ENCODE results near the gene FREM3. TPM values are rescaled to one million over a fixed set of nuclear protein-coding genes. Genes with fewer than 3 reads are reported as not detected.

The FREM3 gene
- total RNA-seq, 4 donors from 2014 or later: not detected

GRCh38 chr4:143658336-143658735 lies 42.1 kb downstream of the FREM3 start:
- no peaks in the 10 kb centered on the region for H3K4me1 ChIP-seq
- no peak overlapping the region for H3K27ac ChIP-seq
- DNase-seq (ENCODE audit: low spot score in 2 of 2): no peak
- H3K9me3 ChIP-seq: no peaks in the 10 kb centered on the region
- H3K36me3 ChIP-seq: no peaks in the 10 kb centered on the region
- 98% methylated on average over 4 of the region's 4 CpGs for WGBS
- no peak overlapping the region for H3K4me3 ChIP-seq
- H3K27me3 ChIP-seq: no peaks in the 10 kb centered on the region
- TF ChIP-seq POLR2AphosphoS5 (IDR thresholded peaks at IDR 0.05) (no peak), POLR2A (IDR thresholded peaks at IDR 0.05) (no peak), EP300 (IDR thresholded peaks at IDR 0.05) (no peak), CTCF (IDR thresholded peaks at IDR 0.05) (no peak)

GRCh38 chr4:143654571-143654970 lies 45.9 kb downstream of the FREM3 start:
- Histone ChIP-seq H3K27me3 (no peaks in the 10 kb centered on the region), H3K36me3 (no peaks in the 10 kb centered on the region), H3K4me1 (no peaks in the 10 kb centered on the region), H3K9me3 (no peaks in the 10 kb centered on the region), H3K4me3 (no peak overlapping the region), H3K27ac (no peak overlapping the region)
- TF ChIP-seq POLR2AphosphoS5 (IDR thresholded peaks at IDR 0.05): no peak
- TF ChIP-seq CTCF (IDR thresholded peaks at IDR 0.05): no peak
- TF ChIP-seq EP300 (IDR thresholded peaks at IDR 0.05): no peak
- TF ChIP-seq POLR2A (IDR thresholded peaks at IDR 0.05): no peak
- DNase-seq (ENCODE audit: low spot score in 2 of 2): no peak
- 61% methylated on average over 1 of the region's 1 CpG for WGBS

DNA sequence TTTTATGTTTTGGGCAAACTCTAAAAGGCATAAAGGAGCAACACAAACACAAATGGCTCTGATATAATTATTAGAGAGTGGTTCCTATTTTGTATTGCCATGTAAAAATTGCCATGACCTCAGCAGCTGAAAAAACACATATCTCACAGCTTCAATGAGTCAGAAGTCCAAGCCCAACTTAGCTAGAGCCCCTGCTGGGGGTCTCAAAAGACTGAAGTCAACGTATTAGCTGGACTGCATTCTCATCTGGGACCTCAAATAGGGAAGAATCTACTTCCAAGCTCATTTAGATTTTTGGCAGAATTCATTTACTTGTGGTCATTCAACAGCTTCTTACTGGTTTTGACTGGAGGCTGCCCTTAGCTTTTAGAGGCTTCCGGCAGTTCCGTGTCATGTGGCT lies 47.4 kb downstream of the FREM3 start:
- 89% methylated on average over 3 of the region's 3 CpGs for WGBS
- Histone ChIP-seq H3K36me3 (no peaks in the 10 kb centered on the region), H3K9me3 (no peaks in the 10 kb centered on the region), H3K27me3 (no peaks in the 10 kb centered on the region), H3K4me3 (no peak overlapping the region), H3K27ac (no peak overlapping the region), H3K4me1 (no peaks in the 10 kb centered on the region)
- DNase-seq (ENCODE audit: low spot score in 2 of 2): no peak
- TF ChIP-seq CTCF (IDR thresholded peaks at IDR 0.05): no peak
- TF ChIP-seq POLR2AphosphoS5 (IDR thresholded peaks at IDR 0.05): no peak
- TF ChIP-seq EP300 (IDR thresholded peaks at IDR 0.05): no peak
- TF ChIP-seq POLR2A (IDR thresholded peaks at IDR 0.05): no peak

DNA sequence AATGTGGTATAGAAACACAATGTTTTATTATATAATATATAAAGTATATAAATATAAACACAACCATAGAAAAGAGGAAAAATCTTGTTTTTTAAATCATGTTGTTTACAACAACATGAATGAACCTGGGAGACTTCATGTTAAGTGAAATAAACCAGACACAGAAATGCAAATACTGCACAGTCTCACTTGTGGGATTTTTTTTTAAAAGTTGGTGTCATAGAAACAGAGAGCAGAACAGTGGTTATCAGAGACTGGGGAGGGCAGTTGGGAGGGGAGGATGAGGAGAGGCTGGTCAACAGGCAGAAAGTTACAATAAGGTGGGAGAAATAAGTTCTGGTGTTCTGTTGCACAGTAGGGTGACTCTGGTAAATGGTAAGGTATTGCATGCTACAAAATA lies 57.1 kb downstream of the FREM3 start:
- DNase-seq (ENCODE audit: low spot score in 2 of 2): no peak
- Histone ChIP-seq H3K27me3 (no peaks in the 10 kb centered on the region), H3K4me3 (no peak overlapping the region), H3K36me3 (no peaks in the 10 kb centered on the region), H3K4me1 (no peaks in the 10 kb centered on the region), H3K27ac (no peak overlapping the region), H3K9me3 (no peaks in the 10 kb centered on the region)
- TF ChIP-seq EP300 (IDR thresholded peaks at IDR 0.05) (no peak), CTCF (IDR thresholded peaks at IDR 0.05) (no peak), POLR2AphosphoS5 (IDR thresholded peaks at IDR 0.05) (no peak), POLR2A (IDR thresholded peaks at IDR 0.05) (no peak)

DNA sequence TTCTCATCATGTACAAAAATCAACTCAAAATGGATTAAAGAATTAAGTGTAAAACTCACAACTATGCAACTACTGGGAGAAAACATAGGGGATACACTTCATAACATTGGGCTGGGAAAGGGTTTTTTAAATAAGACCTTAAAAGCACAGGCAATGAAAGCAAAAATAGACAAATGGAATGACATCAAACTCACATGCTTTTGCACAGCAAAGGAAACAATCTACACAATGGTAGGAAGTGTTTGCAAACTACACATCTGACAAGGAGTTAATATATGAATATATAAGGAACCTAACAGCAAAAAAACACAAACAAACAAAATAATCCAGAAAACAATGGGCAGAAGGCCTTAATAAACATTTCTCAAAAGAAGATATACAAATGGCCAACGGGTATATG lies 57.9 kb downstream of the FREM3 start:
- Histone ChIP-seq H3K27ac (no peak overlapping the region), H3K9me3 (no peaks in the 10 kb centered on the region), H3K36me3 (no peaks in the 10 kb centered on the region), H3K4me1 (no peaks in the 10 kb centered on the region), H3K4me3 (no peak overlapping the region), H3K27me3 (no peaks in the 10 kb centered on the region)
- TF ChIP-seq POLR2A (IDR thresholded peaks at IDR 0.05): no peak
- no peak for TF ChIP-seq POLR2AphosphoS5 (IDR thresholded peaks at IDR 0.05)
- no peak for TF ChIP-seq CTCF (IDR thresholded peaks at IDR 0.05)
- TF ChIP-seq EP300 (IDR thresholded peaks at IDR 0.05): no peak
- no peak for DNase-seq (ENCODE audit: low spot score in 2 of 2)
- WGBS: 86% methylated on average over 1 of the region's 1 CpG

Measured in suprapubic skin (tissue), 4 donors.